Ascending aorta (tissue), 2 donors: Measurements from ENCODE around the gene IL1R1. TPM values are rescaled to one million over a fixed set of nuclear protein-coding genes. Genes with fewer than 3 reads are reported as not detected.

Source experiments
- DNase-seq, 2 donors: peaks; one replicate each; pipeline ENCODE4 v3.0.0-alpha.2; 2019; ENCODE audit warnings: low spot score in 2 of 2
- H3K27ac ChIP-seq, 2 donors: fragments of 200-600 bp; sonication (generic); one replicate each; pipeline ENCODE4 v1.5.1; 2016 to 2017; ENCODE audit warnings: mild to moderate bottlenecking in 1 of 2
- H3K27me3 ChIP-seq: fragments of 200-600 bp; sonication (generic); one replicate; pipeline ENCODE4 v1.5.1; 2017
- H3K36me3 ChIP-seq, 2 donors: fragments of 200-600 bp; sonication (generic); one replicate each; pipeline ENCODE4 v1.5.1; 2016
- H3K4me1 ChIP-seq, 2 donors: fragments of 200-600 bp; sonication (generic); one replicate each; pipeline ENCODE4 v1.5.1; 2016 to 2017; ENCODE audit warnings: mild to moderate bottlenecking in 1 of 2
- H3K4me3 ChIP-seq, 2 donors: fragments of 200-600 bp; sonication (generic); one replicate each; pipeline ENCODE4 v1.5.1; 2016 to 2017; ENCODE audit warnings: mild to moderate bottlenecking in 1 of 2
- H3K9me3 ChIP-seq, 2 donors: fragments of 200-600 bp; sonication (generic); one replicate each; pipeline ENCODE4 v1.5.1; 2016
- intact Hi-C: fragments of 100-400 bp; cut with DNase I; formaldehyde crosslinking; loops from one replicate; pipeline ENCODE4 v1.15.1; 2023
- total RNA-seq: library from RNA; depleted of rRNA; stranded (reverse); fragments of >200 nt; gene quantifications from one replicate; pipeline ENCODE4 v1.1.0, GENCODE V29; 2016
- TF ChIP-seq, protein P1 (sequence below), 3 experiments: fragments of 200-600 bp in 2 of 3; fragments of 450-650 bp in 1 of 3; sonication (generic) in 2 of 3; IDR thresholded peaks; one replicate each; pipeline ENCODE4 v1.5.1; 2016 to 2019; ENCODE audit warnings: antibody characterized with exemption in 3 of 3, mild to moderate bottlenecking in 1 of 3, moderate library complexity in 1 of 3

IL1R1 gene
- total RNA-seq, 1 donor from 2014 or later: 132 TPM

DNA sequence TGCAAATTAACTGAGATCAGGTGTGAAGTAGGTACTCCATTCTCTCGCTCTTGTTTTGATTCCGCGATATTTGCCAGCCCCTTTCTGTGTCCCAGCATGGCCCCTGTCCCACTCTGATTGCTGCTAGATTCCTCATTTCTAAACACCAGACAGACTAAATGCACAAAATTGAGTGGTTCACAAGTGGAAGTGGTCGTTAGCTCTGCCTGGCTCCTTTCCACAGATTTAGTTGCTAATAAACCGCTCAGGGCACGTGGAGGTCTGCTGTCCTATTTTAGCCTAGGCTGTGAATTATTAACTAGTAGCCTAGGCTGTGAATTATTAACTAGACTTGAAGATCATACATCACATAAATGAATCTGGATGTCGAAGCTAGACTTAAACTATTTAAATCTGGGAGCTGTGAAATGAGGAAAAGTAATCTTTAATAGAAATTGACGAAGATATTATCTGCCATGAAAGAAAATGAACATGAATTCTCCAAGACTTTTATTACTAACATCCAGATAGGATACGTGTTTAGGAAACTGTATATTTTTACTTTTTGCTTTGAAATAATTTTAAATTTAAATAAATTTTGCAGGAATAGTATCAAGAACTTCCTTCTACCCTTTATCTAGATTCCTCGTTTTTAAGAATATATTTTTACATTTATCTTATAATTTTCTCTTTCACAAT lies 48.0 kb downstream of the IL1R1 start:
- no peak for DNase-seq
- no peaks in the 10 kb centered on the region for H3K27me3 ChIP-seq
- no peaks in the 10 kb centered on the region for H3K36me3 ChIP-seq
- H3K27ac ChIP-seq: no peak overlapping the region
- intact Hi-C loops: no loop called here
- peaks cover 0 to 4% of the 10 kb centered on the region in 2 donors for H3K4me1 ChIP-seq
- TF ChIP-seq, protein P1, sequence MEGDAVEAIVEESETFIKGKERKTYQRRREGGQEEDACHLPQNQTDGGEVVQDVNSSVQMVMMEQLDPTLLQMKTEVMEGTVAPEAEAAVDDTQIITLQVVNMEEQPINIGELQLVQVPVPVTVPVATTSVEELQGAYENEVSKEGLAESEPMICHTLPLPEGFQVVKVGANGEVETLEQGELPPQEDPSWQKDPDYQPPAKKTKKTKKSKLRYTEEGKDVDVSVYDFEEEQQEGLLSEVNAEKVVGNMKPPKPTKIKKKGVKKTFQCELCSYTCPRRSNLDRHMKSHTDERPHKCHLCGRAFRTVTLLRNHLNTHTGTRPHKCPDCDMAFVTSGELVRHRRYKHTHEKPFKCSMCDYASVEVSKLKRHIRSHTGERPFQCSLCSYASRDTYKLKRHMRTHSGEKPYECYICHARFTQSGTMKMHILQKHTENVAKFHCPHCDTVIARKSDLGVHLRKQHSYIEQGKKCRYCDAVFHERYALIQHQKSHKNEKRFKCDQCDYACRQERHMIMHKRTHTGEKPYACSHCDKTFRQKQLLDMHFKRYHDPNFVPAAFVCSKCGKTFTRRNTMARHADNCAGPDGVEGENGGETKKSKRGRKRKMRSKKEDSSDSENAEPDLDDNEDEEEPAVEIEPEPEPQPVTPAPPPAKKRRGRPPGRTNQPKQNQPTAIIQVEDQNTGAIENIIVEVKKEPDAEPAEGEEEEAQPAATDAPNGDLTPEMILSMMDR (IDR thresholded peaks at IDR 0.05): no peak
- H3K4me3 ChIP-seq: no peak overlapping the region
- H3K9me3 ChIP-seq: no peaks in the 10 kb centered on the region

GRCh38 chr2:102191501-102191900 lies 49.0 kb downstream of the IL1R1 start:
- intact Hi-C loops: no loop called here
- Histone ChIP-seq H3K27me3 (no peaks in the 10 kb centered on the region), H3K4me3 (no peak overlapping the region), H3K4me1 (peaks cover 0 to 4% of the 10 kb centered on the region in 2 donors), H3K9me3 (no peaks in the 10 kb centered on the region), H3K27ac (no peak overlapping the region), H3K36me3 (no peaks in the 10 kb centered on the region)
- TF ChIP-seq, protein P1 (IDR thresholded peaks at IDR 0.05): no peak
- no peak for DNase-seq

- Histone ChIP-seq H3K36me3 (no peaks in the 10 kb centered on the region), H3K27ac (no peak overlapping the region), H3K27me3 (no peaks in the 10 kb centered on the region), H3K4me1 (no peaks in the 10 kb centered on the region), H3K9me3 (no peaks in the 10 kb centered on the region), H3K4me3 (no peak overlapping the region)
- TF ChIP-seq, protein P1 (IDR thresholded peaks at IDR 0.05): no peak
- no peak for DNase-seq
- intact Hi-C loops: no loop called here
These were observed 50.5 kb downstream of the IL1R1 start for GRCh38 chr2:102193074-102193473.

- no peaks in the 10 kb centered on the region for H3K4me1 ChIP-seq
- TF ChIP-seq, protein P1 (IDR thresholded peaks at IDR 0.05): no peak
- H3K27me3 ChIP-seq: no peaks in the 10 kb centered on the region
- no peaks in the 10 kb centered on the region for H3K9me3 ChIP-seq
- H3K4me3 ChIP-seq: no peak overlapping the region
- H3K36me3 ChIP-seq: no peaks in the 10 kb centered on the region
- no peak overlapping the region for H3K27ac ChIP-seq
- intact Hi-C loops: no loop called here
- DNase-seq: no peak
These were observed 52.2 kb downstream of the IL1R1 start for GRCh38 chr2:102194609-102195268.

- Histone ChIP-seq H3K4me1 (no peaks in the 10 kb centered on the region), H3K36me3 (no peaks in the 10 kb centered on the region), H3K27ac (no peak overlapping the region), H3K27me3 (no peaks in the 10 kb centered on the region), H3K9me3 (no peaks in the 10 kb centered on the region), H3K4me3 (no peak overlapping the region)
- TF ChIP-seq, protein P1 (IDR thresholded peaks at IDR 0.05): no peak
- DNase-seq: no peak
- intact Hi-C loops: no loop called here
These were observed 55.0 kb downstream of the IL1R1 start for GRCh38 chr2:102197389-102198137.
